Panc1 (cell line): Measurements from ENCODE around the gene NSMCE1. TPM values are rescaled to one million over a fixed set of nuclear protein-coding genes. Genes with fewer than 3 reads are reported as not detected.

Source experiments
- ATAC-seq: fragments of 200-7000 bp; cut with Tn5 transposase; 2 replicates; pipeline ENCODE4 v1.9.1; 2020; ENCODE audit warnings: mild to moderate bottlenecking, moderate library complexity
- BruUV-seq: library from RNA; stranded (reverse); fragments of 400-500 nt; replicated peaks from 2 replicates; lab custom pipeline; 2021; lab: Mats Ljungman, UMichigan
- CTCF ChIA-PET: fragments of 300-600 bp; sonication (Branson Sonifier 250); formaldehyde crosslinking; loops from one replicate; lab custom pipeline; 2022; ENCODE audit warnings: antibody characterized with exemption; lab: Charles Lee
- POLR2A ChIA-PET: fragments of 300-600 bp; sonication (Branson Sonifier 250); formaldehyde crosslinking; loops from one replicate; lab custom pipeline; 2022; ENCODE audit warnings: antibody characterized with exemption; lab: Charles Lee
- DNase-seq: peaks from one replicate; pipeline ENCODE4 v3.0.0-alpha.2; 2010; ENCODE audit warnings: low read depth, low spot score
- H3K27ac ChIP-seq: 2 replicates; pipeline ENCODE4 v1.5.1; 2011; ENCODE audit warnings: mild to moderate bottlenecking, low read length, inconsistent platforms
- H3K27me3 ChIP-seq: fragments of 200-500 bp; sonication (Bioruptor generic); 2 replicates; pipeline ENCODE4 v1.6.0; 2014; ENCODE audit warnings: low read length, inconsistent platforms; ENCODE audit not compliant: control insufficient read depth, insufficient read depth
- H3K36me3 ChIP-seq: fragments of 200-500 bp; sonication (Bioruptor generic); 2 replicates; pipeline ENCODE4 v1.5.1; 2014; ENCODE audit warnings: inconsistent platforms, mild to moderate bottlenecking, low read length, moderate library complexity; ENCODE audit not compliant: control insufficient read depth, insufficient read depth
- H3K4me1 ChIP-seq: 2 replicates; pipeline ENCODE4 v1.5.1; 2011; ENCODE audit warnings: inconsistent platforms, mild to moderate bottlenecking, low read length, moderate library complexity; ENCODE audit not compliant: control insufficient read depth, insufficient read depth
- H3K4me3 ChIP-seq, 2 experiments: 2 replicates each; pipeline ENCODE4 v1.5.1; 2011 to 2012; ENCODE audit warnings: low read depth in 2 of 2, low read length in 2 of 2, mild to moderate bottlenecking in 2 of 2, inconsistent platforms in 1 of 2, moderate library complexity in 1 of 2
- H3K9me3 ChIP-seq: fragments of 200-500 bp; sonication (Bioruptor generic); 2 replicates; pipeline ENCODE4 v1.5.1; 2014; ENCODE audit warnings: low read depth, mild to moderate bottlenecking, inconsistent platforms, low read length, moderate library complexity; ENCODE audit not compliant: control insufficient read depth, insufficient read depth
- POLR2AphosphoS5 ChIP-seq: IDR thresholded peaks from 2 replicates; pipeline ENCODE4 v1.6.1; 2012; ENCODE audit warnings: mild to moderate bottlenecking, low read depth, low read length, moderate library complexity
- SIN3A ChIP-seq: IDR thresholded peaks from 2 replicates; pipeline ENCODE4 v1.6.1; 2012; ENCODE audit warnings: low read depth, mild to moderate bottlenecking, low read length, moderate library complexity, borderline replicate concordance; ENCODE audit not compliant: insufficient read depth
- TCF7L2 ChIP-seq: IDR thresholded peaks from 2 replicates; pipeline ENCODE4 v1.6.1; 2011; ENCODE audit warnings: mild to moderate bottlenecking, low read depth, low read length, inconsistent platforms
- in situ Hi-C: cut with HindIII; loops from 2 replicates; pipeline ENCODE4 v1.10.0; 2016; ENCODE audit warnings: low sequenced_read_pairs, low pct_unique_long_range_greater_than_20kb
- intact Hi-C: fragments of 100-400 bp; cut with micrococcal nuclease; formaldehyde crosslinking; loops from one replicate; pipeline ENCODE4 v1.10.0; 2022; ENCODE audit not compliant: unreplicated experiment
- total RNA-seq: library from RNA; stranded (reverse); gene quantifications from one replicate; pipeline ENCODE4 v1.2.1, GENCODE V29; 2021; ENCODE audit not compliant: unreplicated experiment
- TF ChIP-seq, protein P1 (sequence below): fragments of 450-650 bp; IDR thresholded peaks from 2 replicates; pipeline ENCODE4 v1.5.1; 2017; ENCODE audit warnings: mild to moderate bottlenecking
- TF ChIP-seq, protein P2 (sequence below), 2 experiments: IDR thresholded peaks; 2 replicates each; pipeline ENCODE4 v1.6.1; 2011 to 2012; ENCODE audit warnings: low read depth in 2 of 2, control low read depth in 1 of 2, low read length in 1 of 2, mild to moderate bottlenecking in 1 of 2, moderate library complexity in 1 of 2; ENCODE audit not compliant: insufficient read depth in 1 of 2

NSMCE1 gene
- total RNA-seq, 1 experiment from 2014 or later = 48.2 TPM

DNA sequence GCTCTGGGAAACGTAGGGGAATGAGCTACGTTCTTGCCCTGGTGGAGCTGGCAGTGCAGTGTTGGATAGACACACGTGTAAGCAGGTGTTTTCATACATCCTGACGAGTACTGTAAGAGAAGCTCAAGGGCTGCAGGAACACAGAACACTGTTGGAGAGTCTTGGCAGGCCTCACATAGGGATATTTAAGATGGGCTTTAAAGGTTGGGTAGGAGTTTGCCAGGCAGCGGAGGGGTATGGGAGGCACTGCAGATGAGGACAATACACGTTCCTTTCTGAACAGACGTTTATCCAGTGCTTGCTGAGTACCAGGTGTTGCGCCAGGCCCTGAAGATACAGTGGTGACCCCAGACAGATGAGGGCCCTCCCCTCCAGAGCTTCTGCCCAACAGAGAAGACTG, 59.0 kb downstream of the NSMCE1 start:
- DNase-seq = no peak
- Histone ChIP-seq H3K4me3 (no peak overlapping the region), H3K4me1 (peaks cover 1% of the 10 kb centered on the region; the same call in 1 of the 2 replicates), H3K9me3 (no peaks in the 10 kb centered on the region), H3K36me3 (no peaks in the 10 kb centered on the region), H3K27me3 (no peaks in the 10 kb centered on the region), H3K27ac (no peak overlapping the region)
- ChIA-PET POLR2A (no interaction called here), CTCF (no interaction called here)
- TF ChIP-seq, protein P1, sequence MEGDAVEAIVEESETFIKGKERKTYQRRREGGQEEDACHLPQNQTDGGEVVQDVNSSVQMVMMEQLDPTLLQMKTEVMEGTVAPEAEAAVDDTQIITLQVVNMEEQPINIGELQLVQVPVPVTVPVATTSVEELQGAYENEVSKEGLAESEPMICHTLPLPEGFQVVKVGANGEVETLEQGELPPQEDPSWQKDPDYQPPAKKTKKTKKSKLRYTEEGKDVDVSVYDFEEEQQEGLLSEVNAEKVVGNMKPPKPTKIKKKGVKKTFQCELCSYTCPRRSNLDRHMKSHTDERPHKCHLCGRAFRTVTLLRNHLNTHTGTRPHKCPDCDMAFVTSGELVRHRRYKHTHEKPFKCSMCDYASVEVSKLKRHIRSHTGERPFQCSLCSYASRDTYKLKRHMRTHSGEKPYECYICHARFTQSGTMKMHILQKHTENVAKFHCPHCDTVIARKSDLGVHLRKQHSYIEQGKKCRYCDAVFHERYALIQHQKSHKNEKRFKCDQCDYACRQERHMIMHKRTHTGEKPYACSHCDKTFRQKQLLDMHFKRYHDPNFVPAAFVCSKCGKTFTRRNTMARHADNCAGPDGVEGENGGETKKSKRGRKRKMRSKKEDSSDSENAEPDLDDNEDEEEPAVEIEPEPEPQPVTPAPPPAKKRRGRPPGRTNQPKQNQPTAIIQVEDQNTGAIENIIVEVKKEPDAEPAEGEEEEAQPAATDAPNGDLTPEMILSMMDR = no peak
- TF ChIP-seq POLR2AphosphoS5 = no peak
- TF ChIP-seq, protein P2, sequence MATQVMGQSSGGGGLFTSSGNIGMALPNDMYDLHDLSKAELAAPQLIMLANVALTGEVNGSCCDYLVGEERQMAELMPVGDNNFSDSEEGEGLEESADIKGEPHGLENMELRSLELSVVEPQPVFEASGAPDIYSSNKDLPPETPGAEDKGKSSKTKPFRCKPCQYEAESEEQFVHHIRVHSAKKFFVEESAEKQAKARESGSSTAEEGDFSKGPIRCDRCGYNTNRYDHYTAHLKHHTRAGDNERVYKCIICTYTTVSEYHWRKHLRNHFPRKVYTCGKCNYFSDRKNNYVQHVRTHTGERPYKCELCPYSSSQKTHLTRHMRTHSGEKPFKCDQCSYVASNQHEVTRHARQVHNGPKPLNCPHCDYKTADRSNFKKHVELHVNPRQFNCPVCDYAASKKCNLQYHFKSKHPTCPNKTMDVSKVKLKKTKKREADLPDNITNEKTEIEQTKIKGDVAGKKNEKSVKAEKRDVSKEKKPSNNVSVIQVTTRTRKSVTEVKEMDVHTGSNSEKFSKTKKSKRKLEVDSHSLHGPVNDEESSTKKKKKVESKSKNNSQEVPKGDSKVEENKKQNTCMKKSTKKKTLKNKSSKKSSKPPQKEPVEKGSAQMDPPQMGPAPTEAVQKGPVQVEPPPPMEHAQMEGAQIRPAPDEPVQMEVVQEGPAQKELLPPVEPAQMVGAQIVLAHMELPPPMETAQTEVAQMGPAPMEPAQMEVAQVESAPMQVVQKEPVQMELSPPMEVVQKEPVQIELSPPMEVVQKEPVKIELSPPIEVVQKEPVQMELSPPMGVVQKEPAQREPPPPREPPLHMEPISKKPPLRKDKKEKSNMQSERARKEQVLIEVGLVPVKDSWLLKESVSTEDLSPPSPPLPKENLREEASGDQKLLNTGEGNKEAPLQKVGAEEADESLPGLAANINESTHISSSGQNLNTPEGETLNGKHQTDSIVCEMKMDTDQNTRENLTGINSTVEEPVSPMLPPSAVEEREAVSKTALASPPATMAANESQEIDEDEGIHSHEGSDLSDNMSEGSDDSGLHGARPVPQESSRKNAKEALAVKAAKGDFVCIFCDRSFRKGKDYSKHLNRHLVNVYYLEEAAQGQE (IDR thresholded peaks at IDR 0.05; ENCODE audit: insufficient read depth in 1 of 2, low read depth in 2 of 2, low read length in 1 of 2) = no peak
- no peak for TF ChIP-seq TCF7L2
- no peak for TF ChIP-seq SIN3A
- in situ Hi-C loops (no loop called here), intact Hi-C loops (no loop called here)
- no peak for ATAC-seq
- no TSS peak for BruUV-seq

DNA sequence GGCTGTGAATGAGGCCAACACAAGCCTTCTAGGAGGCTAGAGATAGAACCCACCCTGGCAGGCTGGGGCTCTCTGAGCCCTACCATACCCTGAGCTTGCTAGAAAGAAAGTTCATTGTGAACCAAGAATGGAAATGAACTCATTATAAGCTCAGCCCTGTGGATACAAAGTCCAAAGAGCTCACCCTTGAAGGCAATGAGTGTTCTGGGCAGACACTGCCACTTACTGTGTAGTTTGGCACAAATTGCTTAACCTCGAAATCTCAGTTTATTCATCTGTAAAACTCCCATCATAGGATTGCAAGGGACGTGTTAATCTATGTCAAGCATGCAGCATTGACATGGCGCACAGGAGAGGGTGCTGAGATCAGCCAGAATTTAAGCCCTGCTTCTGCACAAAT, 59.8 kb downstream of the NSMCE1 start:
- ChIA-PET POLR2A (no interaction called here), CTCF (no interaction called here)
- peaks cover 4% of the 10 kb centered on the region; the same call in 1 of the 2 replicates for H3K4me1 ChIP-seq
- no TSS peak for BruUV-seq
- no peak overlapping the region for H3K4me3 ChIP-seq
- DNase-seq (no peak), ATAC-seq (no peak)
- H3K27me3 ChIP-seq = no peaks in the 10 kb centered on the region
- TF ChIP-seq, protein P2 (IDR thresholded peaks at IDR 0.05; ENCODE audit: insufficient read depth in 1 of 2, low read depth in 2 of 2, low read length in 1 of 2) = no peak
- TF ChIP-seq POLR2AphosphoS5 = no peak
- intact Hi-C loops = no loop called here
- H3K36me3 ChIP-seq = no peaks in the 10 kb centered on the region
- H3K9me3 ChIP-seq = no peaks in the 10 kb centered on the region
- no peak overlapping the region for H3K27ac ChIP-seq
- in situ Hi-C loops = no loop called here
